HCT116 (cell line): Measurements from ENCODE around the gene C2CD2L. TPM values are rescaled to one million over a fixed set of nuclear protein-coding genes. Genes with fewer than 3 reads are reported as not detected.

Experiments used
- ATAC-seq: fragments of 200-7000 bp; cut with Tn5 transposase; 2 replicates; pipeline ENCODE4 v1.9.1; 2020; ENCODE audit warnings: mild to moderate bottlenecking, moderate library complexity
- BruUV-seq: library from RNA; stranded (reverse); fragments of 400-500 nt; replicated peaks from 2 replicates; lab custom pipeline; 2021; lab: Mats Ljungman, UMichigan
- CTCF ChIA-PET: fragments of 300-600 bp; sonication (Branson Sonifier 250); formaldehyde crosslinking; loops from one replicate; lab custom pipeline; 2021; ENCODE audit warnings: antibody characterized with exemption; lab: Charles Lee
- POLR2A ChIA-PET: fragments of 300-600, 350-600 bp; sonication (Branson Sonifier 250); formaldehyde crosslinking; loops from one replicate; lab custom pipeline; 2021; ENCODE audit warnings: antibody characterized with exemption; lab: Charles Lee
- RAD21 ChIA-PET, 2 experiments: fragments of 300-600 bp; sonication (Branson Sonifier 250); formaldehyde crosslinking; loops; one replicate each; lab custom pipeline; 2023; ENCODE audit warnings: low total read pairs in 2 of 2; ENCODE audit not compliant: uncharacterized antibody in 2 of 2, unreplicated experiment in 2 of 2, low non-redundant PET in 1 of 2; lab: Charles Lee
- DNase-seq: peaks from one replicate; pipeline ENCODE4 v3.0.0-alpha.2; 2010; ENCODE audit warnings: low read depth, low spot score
- H2AFZ ChIP-seq: fragments of 200-600 bp; shearing (Covaris generic), sonication (generic); 2 replicates; pipeline ENCODE4 v1.6.1; 2017; ENCODE audit warnings: low read depth, mixed run types, mixed read lengths, antibody characterized with exemption, low read length; ENCODE audit not compliant: poor library complexity, severe bottlenecking
- H3K27ac ChIP-seq: 2 replicates; pipeline ENCODE4 v1.5.1; 2012; ENCODE audit warnings: low read depth, low read length
- H3K27me3 ChIP-seq: fragments of 200-600 bp; sonication (generic); 2 replicates; pipeline ENCODE4 v1.6.1; 2016; ENCODE audit warnings: mixed run types, low read length, mixed read lengths; ENCODE audit not compliant: insufficient read depth
- H3K36me3 ChIP-seq, 2 experiments: fragments of 200-500 bp in 1 of 2; fragments of 200-600 bp in 1 of 2; sonication (Bioruptor generic) in 1 of 2; sonication (generic) in 1 of 2; 2 replicates each; pipeline versions ENCODE4 v1.5.1 to v1.6.1; 2014 to 2016; ENCODE audit warnings: low read length in 2 of 2, inconsistent platforms in 1 of 2, mixed read lengths in 1 of 2, mixed run types in 1 of 2; ENCODE audit not compliant: insufficient read depth in 2 of 2, control insufficient read depth in 1 of 2
- H3K4me1 ChIP-seq, 2 experiments: fragments of 200-600 bp in 1 of 2; sonication (generic) in 1 of 2; 2 replicates each; pipeline versions ENCODE4 v1.5.1 to v1.6.1; 2012 to 2017; ENCODE audit warnings: low read length in 2 of 2, inconsistent platforms in 1 of 2, mild to moderate bottlenecking in 1 of 2, mixed read lengths in 1 of 2, mixed run types in 1 of 2, moderate library complexity in 1 of 2; ENCODE audit not compliant: insufficient read depth in 2 of 2, control insufficient read depth in 1 of 2
- H3K4me2 ChIP-seq: fragments of 200-600 bp; sonication (generic); 2 replicates; pipeline ENCODE4 v1.6.1; 2017; ENCODE audit warnings: mixed run types, low read length, mixed read lengths
- H3K4me3 ChIP-seq, 2 experiments: fragments of 200-600 bp in 1 of 2; sonication (generic) in 1 of 2; replicated peaks in 1 of 2; 2 replicates each; pipeline ENCODE4 v1.5.1; 2011 to 2016; ENCODE audit warnings: low read length in 2 of 2, control low read depth in 1 of 2, low read depth in 1 of 2, mild to moderate bottlenecking in 1 of 2, mixed read lengths in 1 of 2, mixed run types in 1 of 2
- H3K79me2 ChIP-seq: fragments of 200-600 bp; sonication (generic); 2 replicates; pipeline ENCODE4 v1.6.1; 2017; ENCODE audit warnings: mild to moderate bottlenecking, mixed run types, low read length, moderate library complexity, mixed read lengths; ENCODE audit not compliant: insufficient read depth
- H3K9ac ChIP-seq: fragments of 200-600 bp; sonication (generic); 2 replicates; pipeline ENCODE4 v1.6.1; 2016; ENCODE audit warnings: low read length, mixed read lengths
- H3K9me2 ChIP-seq: fragments of 200-600 bp; sonication (generic), shearing (Covaris generic); 2 replicates; pipeline ENCODE4 v1.6.1; 2017; ENCODE audit warnings: mixed run types, mild to moderate bottlenecking, moderate library complexity; ENCODE audit not compliant: insufficient read depth
- H3K9me3 ChIP-seq, 2 experiments: fragments of 200-500 bp in 1 of 2; fragments of 200-600 bp in 1 of 2; sonication (Bioruptor generic) in 1 of 2; sonication (generic) in 1 of 2; 2 replicates each; pipeline ENCODE4 v1.6.1; 2014 to 2017; ENCODE audit warnings: low read length in 2 of 2, mixed read lengths in 2 of 2, inconsistent platforms in 1 of 2, low read depth in 1 of 2, mild to moderate bottlenecking in 1 of 2, mixed run types in 1 of 2, moderate library complexity in 1 of 2; ENCODE audit not compliant: control insufficient read depth in 1 of 2, insufficient read depth in 1 of 2
- H4K20me1 ChIP-seq: fragments of 200-600 bp; sonication (generic), shearing (Covaris generic); 2 replicates; pipeline ENCODE4 v1.6.1; 2017; ENCODE audit warnings: mixed run types, mild to moderate bottlenecking, moderate library complexity; ENCODE audit not compliant: insufficient read depth
- CBX3 ChIP-seq: IDR thresholded peaks from 2 replicates; pipeline ENCODE4 v1.6.1; 2012; ENCODE audit warnings: low read depth
- CEBPB ChIP-seq: IDR thresholded peaks from 2 replicates; pipeline ENCODE4 v1.6.1; 2012; ENCODE audit warnings: low read depth
- EGR1 ChIP-seq: IDR thresholded peaks from 2 replicates; pipeline ENCODE4 v1.6.1; 2012; ENCODE audit warnings: low read depth
- FOSL1 ChIP-seq: IDR thresholded peaks from 2 replicates; pipeline ENCODE4 v1.6.1; 2012; ENCODE audit warnings: low read depth
- SP1 ChIP-seq: IDR thresholded peaks from 2 replicates; pipeline ENCODE4 v1.6.1; 2012; ENCODE audit warnings: low read depth
- SRF ChIP-seq: IDR thresholded peaks from 2 replicates; pipeline ENCODE4 v1.6.1; 2012; ENCODE audit warnings: low read depth
- TCF7L2 ChIP-seq: IDR thresholded peaks from 2 replicates; pipeline ENCODE4 v1.7.0; 2011; ENCODE audit warnings: borderline replicate concordance, inconsistent platforms; ENCODE audit not compliant: insufficient read depth, insufficient read length; ENCODE audit errors: extremely low read depth
- YY1 ChIP-seq: IDR thresholded peaks from 2 replicates; pipeline ENCODE4 v1.6.1; 2011; ENCODE audit warnings: low read length, low read depth, moderate library complexity, mild to moderate bottlenecking; ENCODE audit not compliant: insufficient replicate concordance; ENCODE audit errors: extremely low read depth
- ZFX ChIP-seq: fragments of 450-650 bp; IDR thresholded peaks from 2 replicates; pipeline ENCODE4 v1.6.1; 2017
- intact Hi-C: fragments of 100-400 bp; cut with micrococcal nuclease; formaldehyde crosslinking; loops from 2 replicates; pipeline ENCODE4 v1.10.0; 2022
- total RNA-seq: library from RNA; stranded (reverse); gene quantifications from one replicate; pipeline ENCODE4 v1.2.1, GENCODE V29; 2021; ENCODE audit not compliant: unreplicated experiment
- TF ChIP-seq, protein P1 (sequence below): IDR thresholded peaks from 2 replicates; pipeline ENCODE4 v1.6.1; 2012; ENCODE audit warnings: low read depth
- TF ChIP-seq, protein P2 (sequence below): IDR thresholded peaks from 2 replicates; pipeline ENCODE4 v1.6.1; 2012

The C2CD2L gene
- total RNA-seq, 1 experiment from 2014 or later, result 12.4 TPM

DNA sequence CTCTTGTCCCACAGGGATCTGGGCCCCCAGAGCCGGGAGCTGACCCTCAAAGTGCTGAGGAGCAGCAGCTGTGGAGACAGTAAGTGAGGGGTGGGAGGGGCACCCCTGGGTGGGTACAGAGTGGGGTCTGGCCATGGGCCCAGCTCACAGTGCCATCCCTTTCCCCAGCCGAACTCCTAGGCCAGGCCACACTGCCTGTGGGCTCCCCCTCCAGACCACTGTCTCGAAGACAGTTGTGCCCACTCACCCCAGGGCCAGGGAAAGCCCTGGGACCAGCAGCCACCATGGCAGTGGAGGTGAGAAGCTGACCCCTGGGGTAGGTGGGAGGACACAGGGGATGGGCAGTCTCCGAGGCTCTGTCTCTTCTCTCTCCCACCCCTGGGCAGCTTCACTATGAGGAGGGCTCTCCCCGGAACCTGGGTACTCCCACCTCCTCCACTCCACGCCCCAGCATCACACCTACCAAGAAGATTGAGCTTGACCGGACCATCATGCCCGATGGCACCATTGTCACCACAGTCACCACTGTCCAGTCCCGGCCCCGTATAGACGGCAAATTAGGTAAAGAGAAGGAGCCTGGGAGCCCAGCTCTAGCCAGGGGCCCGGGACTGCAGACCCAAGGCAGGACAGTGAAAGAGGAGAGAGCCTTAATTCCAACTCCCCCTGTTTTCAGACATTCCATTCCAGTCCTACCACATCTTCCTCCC lies 5.3 kb downstream of the C2CD2L start:
- H3K79me2 ChIP-seq, result peaks cover 6% of the 10 kb centered on the region; the same call in 1 of the 2 replicates
- ATAC-seq, result no peak
- ChIA-PET RAD21 (no interaction called here), POLR2A (interaction anchor here (1.3 to 2.9 kb wide), 2 partner anchors 9 to 10 kb away, joined by 3 to 9 read pairs; partner anchors contain the start of genes DPAGT1 and HINFP), CTCF (no interaction called here)
- TF ChIP-seq, protein P1, sequence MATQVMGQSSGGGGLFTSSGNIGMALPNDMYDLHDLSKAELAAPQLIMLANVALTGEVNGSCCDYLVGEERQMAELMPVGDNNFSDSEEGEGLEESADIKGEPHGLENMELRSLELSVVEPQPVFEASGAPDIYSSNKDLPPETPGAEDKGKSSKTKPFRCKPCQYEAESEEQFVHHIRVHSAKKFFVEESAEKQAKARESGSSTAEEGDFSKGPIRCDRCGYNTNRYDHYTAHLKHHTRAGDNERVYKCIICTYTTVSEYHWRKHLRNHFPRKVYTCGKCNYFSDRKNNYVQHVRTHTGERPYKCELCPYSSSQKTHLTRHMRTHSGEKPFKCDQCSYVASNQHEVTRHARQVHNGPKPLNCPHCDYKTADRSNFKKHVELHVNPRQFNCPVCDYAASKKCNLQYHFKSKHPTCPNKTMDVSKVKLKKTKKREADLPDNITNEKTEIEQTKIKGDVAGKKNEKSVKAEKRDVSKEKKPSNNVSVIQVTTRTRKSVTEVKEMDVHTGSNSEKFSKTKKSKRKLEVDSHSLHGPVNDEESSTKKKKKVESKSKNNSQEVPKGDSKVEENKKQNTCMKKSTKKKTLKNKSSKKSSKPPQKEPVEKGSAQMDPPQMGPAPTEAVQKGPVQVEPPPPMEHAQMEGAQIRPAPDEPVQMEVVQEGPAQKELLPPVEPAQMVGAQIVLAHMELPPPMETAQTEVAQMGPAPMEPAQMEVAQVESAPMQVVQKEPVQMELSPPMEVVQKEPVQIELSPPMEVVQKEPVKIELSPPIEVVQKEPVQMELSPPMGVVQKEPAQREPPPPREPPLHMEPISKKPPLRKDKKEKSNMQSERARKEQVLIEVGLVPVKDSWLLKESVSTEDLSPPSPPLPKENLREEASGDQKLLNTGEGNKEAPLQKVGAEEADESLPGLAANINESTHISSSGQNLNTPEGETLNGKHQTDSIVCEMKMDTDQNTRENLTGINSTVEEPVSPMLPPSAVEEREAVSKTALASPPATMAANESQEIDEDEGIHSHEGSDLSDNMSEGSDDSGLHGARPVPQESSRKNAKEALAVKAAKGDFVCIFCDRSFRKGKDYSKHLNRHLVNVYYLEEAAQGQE, result no peak
- TF ChIP-seq, protein P2, sequence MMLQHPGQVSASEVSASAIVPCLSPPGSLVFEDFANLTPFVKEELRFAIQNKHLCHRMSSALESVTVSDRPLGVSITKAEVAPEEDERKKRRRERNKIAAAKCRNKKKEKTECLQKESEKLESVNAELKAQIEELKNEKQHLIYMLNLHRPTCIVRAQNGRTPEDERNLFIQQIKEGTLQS, result no peak
- no peak for TF ChIP-seq SRF
- TF ChIP-seq CBX3, result no peak
- no peak for TF ChIP-seq TCF7L2
- no peak for TF ChIP-seq EGR1
- no peak for TF ChIP-seq CEBPB
- no peak for TF ChIP-seq YY1
- no peak for TF ChIP-seq SP1
- no peak for TF ChIP-seq ZFX
- TF ChIP-seq FOSL1, result no peak
- no peaks in the 10 kb centered on the region for H3K27me3 ChIP-seq
- no peak overlapping the region for H3K4me2 ChIP-seq
- H3K4me3 ChIP-seq, result no peak overlapping the region
- no peaks in the 10 kb centered on the region for H4K20me1 ChIP-seq
- no peaks in the 10 kb centered on the region for H3K9me2 ChIP-seq
- H3K4me1 ChIP-seq, result peaks cover 7 to 19% of the 10 kb centered on the region in 2 experiments
- no peak overlapping the region for H3K9ac ChIP-seq
- no peak overlapping the region; the same call in 1 of the 2 replicates for H3K27ac ChIP-seq
- no peak for DNase-seq
- no TSS peak for BruUV-seq
- H3K9me3 ChIP-seq, result no peaks in the 10 kb centered on the region
- intact Hi-C loops, result no loop called here
- peaks cover 11 to 21% of the 10 kb centered on the region in 2 experiments; a peak in 2 of 4 replicates for H3K36me3 ChIP-seq
- no peak overlapping the region for H2AFZ ChIP-seq
